Measurements from ENCODE around the gene FHAD1. TPM values are rescaled to one million over a fixed set of nuclear protein-coding genes. Genes with fewer than 3 reads are reported as not detected.

FHAD1 gene
- total RNA-seq, 1 experiment from 2014 or later: 1.9 TPM

DNA sequence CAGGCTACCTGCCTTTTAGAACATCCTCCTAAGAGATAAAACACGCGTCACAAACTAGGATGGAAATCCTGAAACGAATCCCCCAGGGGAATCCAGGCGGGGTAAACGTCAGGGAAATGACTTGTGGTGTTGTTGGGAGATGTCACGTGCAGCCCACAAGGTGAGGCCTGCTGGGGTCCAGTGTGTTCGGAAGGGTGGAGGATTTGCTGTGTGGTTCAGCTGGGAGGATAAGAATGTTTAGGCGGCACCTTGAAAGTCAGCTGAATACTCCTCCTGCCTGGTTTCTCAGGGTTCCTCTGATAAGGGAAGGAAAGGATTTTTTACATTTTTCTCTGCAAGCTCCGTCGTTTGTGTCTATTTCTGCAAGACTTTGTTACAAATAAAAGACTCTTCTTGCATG is 88.0 kb downstream of the FHAD1 start:
- no peak overlapping the region for H3K9ac ChIP-seq (ENCODE audit: extremely low read depth, insufficient read length, low read length)
- no peaks in the 10 kb centered on the region for H3K9me3 ChIP-seq (ENCODE audit: control insufficient read depth, low read depth, low read length)
- no peak overlapping the region for H2BK20ac ChIP-seq (ENCODE audit: low read depth, low read length, poor library complexity, severe bottlenecking)
- H3K79me1 ChIP-seq (ENCODE audit: insufficient read depth, low read depth, low read length, poor library complexity, severe bottlenecking): no peaks in the 10 kb centered on the region
- Mint-ChIP-seq H3K27ac (no peak overlapping the region), H3K9me3 (peaks cover 0 to 9% of the 10 kb centered on the region in 2 experiments; a peak in 4 of 5 replicates), H3K36me3 (ENCODE audit: insufficient read depth in 1 of 3, low read depth in 3 of 3) (peaks cover 0 to 8% (median 5%) of the 10 kb centered on the region in 3 experiments; a peak in 6 of 7 replicates), H3K4me3 (no peak overlapping the region), H3K27me3 (ENCODE audit: low read depth) (peaks cover 17% of the 10 kb centered on the region), H3K4me1 (peaks cover 0 to 7% of the 10 kb centered on the region in 2 experiments; a peak in 1 of 4 replicates)
- H2BK15ac ChIP-seq (ENCODE audit: low read depth, low read length): no peak overlapping the region
- no peak overlapping the region for H3K56ac ChIP-seq (ENCODE audit: insufficient read length, low read depth, low read length)
- H2AK5ac ChIP-seq (ENCODE audit: insufficient read length, low read length): no peak overlapping the region
- H4K20me1 ChIP-seq (ENCODE audit: control insufficient read depth, insufficient read depth, insufficient read length): no peaks in the 10 kb centered on the region
- WGBS (ENCODE audit: extremely low coverage, insufficient read length, low lambda C conversion rate): no CpG with 5 or more reads among the region's 10 CpGs
- no peak overlapping the region for H3K4ac ChIP-seq (ENCODE audit: low read depth, low read length)
- H2BK12ac ChIP-seq (ENCODE audit: insufficient read length, low read depth, low read length): no peak overlapping the region
- no peak for DNase-seq
- no peak overlapping the region for H4K91ac ChIP-seq (ENCODE audit: insufficient read length, low read depth, low read length)
- no peaks in the 10 kb centered on the region for H3K79me2 ChIP-seq (ENCODE audit: insufficient read depth, low read length)
- no peak overlapping the region for H3K27ac ChIP-seq (ENCODE audit: insufficient read length, low read depth, low read length)
- H2BK120ac ChIP-seq (ENCODE audit: low read depth, low read length, poor library complexity, severe bottlenecking): no peak overlapping the region
- H3K23ac ChIP-seq (ENCODE audit: insufficient read length, low read depth, low read length): no peak overlapping the region
- no peaks in the 10 kb centered on the region for H3K4me1 ChIP-seq (ENCODE audit: insufficient read depth, low read length)
- H2BK5ac ChIP-seq (ENCODE audit: insufficient read length, low read length): no peak overlapping the region
- H3K18ac ChIP-seq (ENCODE audit: insufficient read length, low read depth, low read length): no peak overlapping the region
- no peak overlapping the region for H4K5ac ChIP-seq (ENCODE audit: insufficient read length, low read depth, low read length)
- no peak overlapping the region for H4K8ac ChIP-seq (replicated peaks; ENCODE audit: insufficient read length, low read depth, low read length)
- no peak overlapping the region for H3K14ac ChIP-seq (ENCODE audit: insufficient read depth, low read length)
- no peak for TF ChIP-seq CTCF (conservative IDR thresholded peaks at IDR 0.05)
- no peak overlapping the region for H3T11ph ChIP-seq (ENCODE audit: low read length)
- no peaks in the 10 kb centered on the region for H3K23me2 ChIP-seq (ENCODE audit: insufficient read length, low read depth, low read length, poor library complexity, severe bottlenecking)
- no peaks in the 10 kb centered on the region; the same call in 1 of the 2 replicates for H3K27me3 ChIP-seq (ENCODE audit: insufficient read depth, low read length)
- no peak overlapping the region for H2AFZ ChIP-seq (ENCODE audit: low read length)
- H3K4me2 ChIP-seq (ENCODE audit: insufficient read depth, insufficient read length, low read length): no peak overlapping the region
